Natural killer cell (primary cell): ENCODE measurements around the gene PAK6. TPM values are rescaled to one million over a fixed set of nuclear protein-coding genes. Genes with fewer than 3 reads are reported as not detected.
A peak's percentile ranks its signal among the peaks of the same experiment; 100 is the strongest.

Experiments
- ATAC-seq, 3 donors: fragments of 150-1000 bp in 2 of 3; fragments of 200-7000 bp in 1 of 3; cut with Tn5 transposase; 1 replicate in 1 of 3; 2 replicates in 2 of 3; pipeline ENCODE4 v1.10.0; 2021; ENCODE audit warnings: mild to moderate bottlenecking in 2 of 3, moderate library complexity in 2 of 3
- DNase-seq, 2 donors: peaks; one replicate each; pipeline versions ENCODE4 v3.0.0 to v3.0.0-alpha.2; 2013 to 2021; ENCODE audit warnings: mixed read lengths in 1 of 2
- H3K27ac ChIP-seq: one replicate; pipeline ENCODE4 v1.5.1; 2013; ENCODE audit warnings: mild to moderate bottlenecking, low read length
- H3K27me3 ChIP-seq: one replicate; pipeline ENCODE4 v1.6.1; 2013; ENCODE audit warnings: low read length; ENCODE audit not compliant: control insufficient read depth, insufficient read depth
- H3K36me3 ChIP-seq: one replicate; pipeline ENCODE4 v1.6.1; 2013; ENCODE audit warnings: low read length; ENCODE audit not compliant: control insufficient read depth, insufficient read depth
- H3K4me1 ChIP-seq: one replicate; pipeline ENCODE4 v1.6.1; 2013; ENCODE audit warnings: low read length; ENCODE audit not compliant: control insufficient read depth, insufficient read depth
- H3K4me3 ChIP-seq: one replicate; pipeline ENCODE4 v1.5.1; 2013; ENCODE audit warnings: low read length
- H3K9me3 ChIP-seq: one replicate; pipeline ENCODE4 v1.6.1; 2013; ENCODE audit warnings: low read length; ENCODE audit not compliant: control insufficient read depth, insufficient read depth
- H3K27ac Mint-ChIP-seq, 2 donors: one replicate each; pipeline ENCODE4 v1.8.0; 2022; ENCODE audit warnings: mild to moderate bottlenecking in 2 of 2, mixed read lengths in 2 of 2, moderate library complexity in 1 of 2
- H3K27me3 Mint-ChIP-seq, 2 donors: one replicate each; pipeline ENCODE4 v1.8.0; 2022; ENCODE audit warnings: low read depth in 2 of 2, mixed read lengths in 2 of 2
- H3K36me3 Mint-ChIP-seq: one replicate; pipeline ENCODE4 v1.8.0; 2022; ENCODE audit warnings: mixed read lengths
- H3K4me1 Mint-ChIP-seq, 2 donors: one replicate each; pipeline ENCODE4 v1.8.0; 2022; ENCODE audit warnings: mixed read lengths in 2 of 2
- H3K4me3 Mint-ChIP-seq: one replicate; pipeline ENCODE4 v1.8.0; 2022; ENCODE audit warnings: mild to moderate bottlenecking, moderate library complexity, mixed read lengths
- H3K9me3 Mint-ChIP-seq, 2 donors: one replicate each; pipeline ENCODE4 v1.8.0; 2022; ENCODE audit warnings: mixed read lengths in 2 of 2
- WGBS: methylation state at CpG from one replicate; pipeline ENCODE4 v1.1.7; 2013; ENCODE audit warnings: missing lambda C conversion rate; ENCODE audit not compliant: insufficient coverage; 5-methylcytosine and 5-hydroxymethylcytosine counted together
- intact Hi-C: fragments of 100-400 bp; cut with micrococcal nuclease; formaldehyde crosslinking; loops from one replicate; pipeline ENCODE4 v1.14.2; 2022
- total RNA-seq, 4 donors: library from RNA; stranded (reverse); fragments of 120-200 nt in 1 of 4; gene quantifications; one replicate each; pipeline versions ENCODE4 v1.2.3 to v1.2.4, GENCODE V29; 2013 to 2022
- TF ChIP-seq, protein P1 (sequence below): fragments of 200-600 bp; IDR thresholded peaks from one replicate; pipeline ENCODE4 v1.8.0; 2022; ENCODE audit warnings: antibody characterized with exemption

Gene PAK6
- total RNA-seq, 3 donors from 2014 or later (not counting 1 experiment from before 2014, with no cell fraction given): 7.6 to 10.9 (median 7.9) TPM

DNA sequence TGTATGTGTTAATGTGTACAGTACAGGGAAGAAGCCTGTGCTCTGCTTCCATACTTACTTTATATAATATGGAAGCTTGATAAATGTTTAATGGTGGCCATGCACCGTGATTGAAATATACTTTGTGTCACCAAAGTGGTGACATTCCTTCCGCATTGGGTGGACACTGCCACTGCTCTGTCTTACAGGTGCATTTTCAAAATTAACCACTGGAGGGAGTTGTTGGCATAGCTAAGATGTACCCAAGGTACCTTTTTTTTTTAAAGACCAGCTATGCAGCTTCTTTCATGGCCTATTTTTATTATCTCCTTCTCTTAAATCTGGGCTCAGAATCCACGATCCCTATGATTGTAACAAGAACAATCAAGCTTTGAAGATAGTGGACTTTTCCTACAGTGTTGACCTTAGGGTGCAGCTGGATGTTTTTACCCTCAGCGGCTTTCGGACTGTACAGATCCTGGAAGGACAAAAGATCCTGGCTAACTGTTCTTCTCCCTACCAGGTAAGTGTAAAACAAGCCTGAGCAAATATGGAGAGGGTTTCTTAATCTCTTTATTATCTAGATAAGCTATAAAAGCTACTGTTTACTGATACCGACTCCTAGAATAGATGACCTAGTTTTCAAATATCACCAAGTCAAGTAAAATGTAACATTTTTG lies 21.6 kb upstream of the PAK6 start:
- DNase-seq (peak in 1 of 2 donors; percentile 87), ATAC-seq (peak; percentile 93 to 99 (median 99))
- no peaks in the 10 kb centered on the region for H3K27me3 Mint-ChIP-seq
- no peak overlapping the region for H3K4me3 Mint-ChIP-seq
- 44% methylated on average over 3 of the region's 6 CpGs for WGBS
- H3K27ac Mint-ChIP-seq: no peak overlapping the region
- Histone ChIP-seq H3K27me3 (no peaks in the 10 kb centered on the region), H3K27ac (no peak overlapping the region), H3K4me3 (no peak overlapping the region), H3K36me3 (no peaks in the 10 kb centered on the region), H3K4me1 (no peaks in the 10 kb centered on the region), H3K9me3 (no peaks in the 10 kb centered on the region)
- TF ChIP-seq, protein P1, sequence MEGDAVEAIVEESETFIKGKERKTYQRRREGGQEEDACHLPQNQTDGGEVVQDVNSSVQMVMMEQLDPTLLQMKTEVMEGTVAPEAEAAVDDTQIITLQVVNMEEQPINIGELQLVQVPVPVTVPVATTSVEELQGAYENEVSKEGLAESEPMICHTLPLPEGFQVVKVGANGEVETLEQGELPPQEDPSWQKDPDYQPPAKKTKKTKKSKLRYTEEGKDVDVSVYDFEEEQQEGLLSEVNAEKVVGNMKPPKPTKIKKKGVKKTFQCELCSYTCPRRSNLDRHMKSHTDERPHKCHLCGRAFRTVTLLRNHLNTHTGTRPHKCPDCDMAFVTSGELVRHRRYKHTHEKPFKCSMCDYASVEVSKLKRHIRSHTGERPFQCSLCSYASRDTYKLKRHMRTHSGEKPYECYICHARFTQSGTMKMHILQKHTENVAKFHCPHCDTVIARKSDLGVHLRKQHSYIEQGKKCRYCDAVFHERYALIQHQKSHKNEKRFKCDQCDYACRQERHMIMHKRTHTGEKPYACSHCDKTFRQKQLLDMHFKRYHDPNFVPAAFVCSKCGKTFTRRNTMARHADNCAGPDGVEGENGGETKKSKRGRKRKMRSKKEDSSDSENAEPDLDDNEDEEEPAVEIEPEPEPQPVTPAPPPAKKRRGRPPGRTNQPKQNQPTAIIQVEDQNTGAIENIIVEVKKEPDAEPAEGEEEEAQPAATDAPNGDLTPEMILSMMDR: peak; percentile 93
- intact Hi-C loops: loop anchor here (1.0 to 10.0 kb wide), 4 partner anchors 57 to 430 kb away; no protein-coding TSS in a partner anchor
- no peaks in the 10 kb centered on the region for H3K9me3 Mint-ChIP-seq
- no peaks in the 10 kb centered on the region for H3K36me3 Mint-ChIP-seq
- H3K4me1 Mint-ChIP-seq: peaks cover 0 to 7% of the 10 kb centered on the region in 2 donors

DNA sequence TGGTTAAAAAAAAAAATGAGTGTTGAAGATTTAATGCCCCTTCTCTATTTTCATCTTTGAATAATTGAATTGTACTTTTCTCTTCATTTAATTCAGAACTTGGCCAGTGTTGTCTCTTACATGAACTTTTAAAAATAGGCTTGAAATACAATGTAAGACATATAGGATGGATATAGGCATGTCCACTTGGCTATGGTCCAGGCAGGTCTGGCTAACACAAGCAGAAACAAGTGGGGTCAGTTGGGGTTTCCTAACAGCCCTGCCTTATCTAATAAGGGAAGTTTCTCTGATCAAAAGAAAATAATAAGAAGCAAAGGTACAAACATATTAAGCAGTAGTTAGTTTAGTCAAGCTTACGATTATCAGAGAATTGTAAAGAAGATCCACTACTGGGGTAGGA lies 19.1 kb upstream of the PAK6 start:
- Mint-ChIP-seq H3K4me3 (no peak overlapping the region), H3K4me1 (peaks cover 0 to 7% of the 10 kb centered on the region in 2 donors), H3K36me3 (no peaks in the 10 kb centered on the region), H3K27ac (no peak overlapping the region), H3K9me3 (no peaks in the 10 kb centered on the region), H3K27me3 (no peaks in the 10 kb centered on the region)
- DNase-seq: no peak
- whole genome bisulfite sequencing: 100% methylated on average over 1 of the region's 1 CpG
- H3K36me3 ChIP-seq: no peaks in the 10 kb centered on the region
- ATAC-seq: no peak
- H3K4me3 ChIP-seq: no peak overlapping the region
- no peaks in the 10 kb centered on the region for H3K9me3 ChIP-seq
- intact Hi-C loops: loop anchor here (10.0 kb wide), 1 partner anchor 115 kb away; no protein-coding TSS in a partner anchor
- no peaks in the 10 kb centered on the region for H3K4me1 ChIP-seq
- TF ChIP-seq, protein P1: no peak
- no peak overlapping the region for H3K27ac ChIP-seq
- no peaks in the 10 kb centered on the region for H3K27me3 ChIP-seq

DNA sequence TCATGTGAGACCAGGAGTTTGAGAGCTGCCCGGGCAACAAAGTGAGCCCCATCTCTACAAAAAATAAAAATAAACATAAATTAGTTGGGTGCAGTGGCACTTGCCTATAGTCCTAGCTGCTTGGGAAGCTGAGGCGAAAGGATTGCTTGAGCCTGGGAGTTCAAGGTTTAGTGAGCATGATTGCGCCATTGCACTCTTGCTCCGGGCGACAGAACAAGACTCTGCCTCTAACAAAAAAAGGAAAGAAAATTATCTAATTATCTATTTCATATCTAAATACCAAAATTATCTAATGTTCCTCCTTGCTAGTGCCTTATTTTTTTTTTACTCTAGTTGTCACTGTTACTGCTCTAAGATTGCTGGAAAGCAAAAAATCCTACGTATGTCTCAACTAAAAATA lies 16.7 kb upstream of the PAK6 start:
- H3K27me3 Mint-ChIP-seq: no peaks in the 10 kb centered on the region
- H3K36me3 Mint-ChIP-seq: no peaks in the 10 kb centered on the region
- H3K36me3 ChIP-seq: no peaks in the 10 kb centered on the region
- no peaks in the 10 kb centered on the region for H3K4me1 ChIP-seq
- no peak overlapping the region for H3K4me3 Mint-ChIP-seq
- no peak for DNase-seq
- no peaks in the 10 kb centered on the region for H3K27me3 ChIP-seq
- no peak overlapping the region for H3K27ac ChIP-seq
- H3K27ac Mint-ChIP-seq: no peak overlapping the region
- no peak for ATAC-seq
- 96% methylated on average over 5 of the region's 6 CpGs for WGBS
- H3K4me3 ChIP-seq: no peak overlapping the region
- TF ChIP-seq, protein P1: no peak
- H3K9me3 Mint-ChIP-seq: no peaks in the 10 kb centered on the region
- intact Hi-C loops: no loop called here
- H3K4me1 Mint-ChIP-seq: peaks cover 0 to 5% of the 10 kb centered on the region in 2 donors
- H3K9me3 ChIP-seq: no peaks in the 10 kb centered on the region

DNA sequence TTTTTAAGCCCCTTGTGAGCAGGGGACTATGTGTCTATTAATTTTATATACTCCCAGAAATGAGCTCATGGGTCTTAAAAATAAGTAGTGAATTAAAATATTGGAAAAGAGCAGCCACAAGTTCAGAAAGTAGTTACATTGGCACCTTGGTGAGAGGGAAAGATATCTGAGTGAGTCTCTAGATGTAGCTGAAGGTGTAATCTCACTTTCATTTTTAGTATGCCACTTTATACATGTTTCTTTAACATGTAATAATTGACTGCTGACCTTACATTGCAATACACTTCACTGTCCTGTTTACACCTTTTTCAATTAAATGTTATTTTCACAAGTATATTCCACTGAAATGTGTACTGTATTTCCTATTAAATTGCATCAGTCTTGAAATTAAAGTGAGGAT lies 12.1 kb upstream of the PAK6 start:
- H3K36me3 Mint-ChIP-seq: no peaks in the 10 kb centered on the region
- DNase-seq: no peak
- H3K27ac Mint-ChIP-seq: no peak overlapping the region

More for the DNA sequence above, 12.1 kb upstream of the PAK6 start:
- H3K4me3 Mint-ChIP-seq: no peak overlapping the region
- no peaks in the 10 kb centered on the region for H3K36me3 ChIP-seq
- no peak for ATAC-seq
- TF ChIP-seq, protein P1: no peak
- H3K4me1 Mint-ChIP-seq: no peaks in the 10 kb centered on the region
- H3K27me3 ChIP-seq: no peaks in the 10 kb centered on the region
- no peaks in the 10 kb centered on the region for H3K9me3 Mint-ChIP-seq
- no peaks in the 10 kb centered on the region for H3K9me3 ChIP-seq
- no peaks in the 10 kb centered on the region for H3K27me3 Mint-ChIP-seq
- H3K4me1 ChIP-seq: no peaks in the 10 kb centered on the region
- intact Hi-C loops: no loop called here
- no peak overlapping the region for H3K4me3 ChIP-seq
- H3K27ac ChIP-seq: no peak overlapping the region
